Peyer's patch (tissue), 4 donors: ENCODE measurements around the gene TRIM41.
A peak's percentile ranks its signal among the peaks of the same experiment; 100 is the strongest.

Source experiments
- POLR2A ChIP-seq, 2 donors: fragments of 450-650 bp; IDR thresholded peaks; one replicate each; pipeline ENCODE4 v1.5.1; 2017; ENCODE audit warnings: antibody characterized with exemption in 2 of 2, mild to moderate bottlenecking in 2 of 2, moderate library complexity in 2 of 2
- TF ChIP-seq, protein P1 (sequence below), 6 experiments: fragments of 450-650 bp in 4 of 6; fragments of 200-600 bp in 2 of 6; sonication (generic) in 1 of 6; IDR thresholded peaks; one replicate each; pipeline ENCODE4 v1.5.1; 2017 to 2019; ENCODE audit warnings: antibody characterized with exemption in 6 of 6, mild to moderate bottlenecking in 3 of 6, moderate library complexity in 1 of 6

GRCh38 chr5:181243564-181244343 lies 20.7 kb downstream of the TRIM41 start, which contains the start of gene RACK1:
- TF ChIP-seq, protein P1, sequence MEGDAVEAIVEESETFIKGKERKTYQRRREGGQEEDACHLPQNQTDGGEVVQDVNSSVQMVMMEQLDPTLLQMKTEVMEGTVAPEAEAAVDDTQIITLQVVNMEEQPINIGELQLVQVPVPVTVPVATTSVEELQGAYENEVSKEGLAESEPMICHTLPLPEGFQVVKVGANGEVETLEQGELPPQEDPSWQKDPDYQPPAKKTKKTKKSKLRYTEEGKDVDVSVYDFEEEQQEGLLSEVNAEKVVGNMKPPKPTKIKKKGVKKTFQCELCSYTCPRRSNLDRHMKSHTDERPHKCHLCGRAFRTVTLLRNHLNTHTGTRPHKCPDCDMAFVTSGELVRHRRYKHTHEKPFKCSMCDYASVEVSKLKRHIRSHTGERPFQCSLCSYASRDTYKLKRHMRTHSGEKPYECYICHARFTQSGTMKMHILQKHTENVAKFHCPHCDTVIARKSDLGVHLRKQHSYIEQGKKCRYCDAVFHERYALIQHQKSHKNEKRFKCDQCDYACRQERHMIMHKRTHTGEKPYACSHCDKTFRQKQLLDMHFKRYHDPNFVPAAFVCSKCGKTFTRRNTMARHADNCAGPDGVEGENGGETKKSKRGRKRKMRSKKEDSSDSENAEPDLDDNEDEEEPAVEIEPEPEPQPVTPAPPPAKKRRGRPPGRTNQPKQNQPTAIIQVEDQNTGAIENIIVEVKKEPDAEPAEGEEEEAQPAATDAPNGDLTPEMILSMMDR (IDR thresholded peaks at IDR 0.05) = no peak
- peak; percentile 45 to 50 for TF ChIP-seq POLR2A (IDR thresholded peaks at IDR 0.05)
